ACC112 (cell line): ENCODE measurements around the gene JPH3.

Experiments
- H2AFZ ChIP-seq: fragments of 200-600 bp; sonication (generic); one replicate; pipeline ENCODE4 v1.6.0; 2017; ENCODE audit warnings: antibody characterized with exemption, low read length; ENCODE audit not compliant: unreplicated experiment
- H3K27ac ChIP-seq: fragments of 200-600 bp; sonication (generic); 2 replicates; pipeline ENCODE4 v1.5.1; 2014; ENCODE audit warnings: low read depth, mild to moderate bottlenecking, antibody characterized with exemption, low read length, moderate library complexity
- H3K27me3 ChIP-seq: fragments of 200-600 bp; sonication (generic); 2 replicates; pipeline ENCODE4 v1.6.1; 2014; ENCODE audit warnings: mild to moderate bottlenecking, antibody characterized with exemption, low read length, moderate library complexity, mixed read lengths; ENCODE audit not compliant: insufficient read depth
- H3K36me3 ChIP-seq: fragments of 200-600 bp; sonication (generic); 2 replicates; pipeline ENCODE4 v1.6.1; 2016; ENCODE audit warnings: mild to moderate bottlenecking, antibody characterized with exemption, low read length, moderate library complexity, mixed read lengths; ENCODE audit not compliant: insufficient read depth
- H3K4me1 ChIP-seq: fragments of 200-600 bp; sonication (generic); one replicate; pipeline ENCODE4 v1.6.1; 2016; ENCODE audit warnings: low read length, mixed read lengths; ENCODE audit not compliant: insufficient read depth, unreplicated experiment, control insufficient read depth
- H3K4me3 ChIP-seq: fragments of 200-600 bp; sonication (generic); 2 replicates; pipeline ENCODE4 v1.5.1; 2014; ENCODE audit warnings: mild to moderate bottlenecking, low read depth, low read length
- H3K79me2 ChIP-seq: fragments of 200-600 bp; sonication (generic); one replicate; pipeline ENCODE4 v1.6.0; 2016; ENCODE audit warnings: low read length; ENCODE audit not compliant: control insufficient read depth, unreplicated experiment, insufficient read depth

Gene JPH3

GRCh38 chr16:87585442-87586200, 16.7 kb upstream of the JPH3 start:
- H3K27me3 ChIP-seq = peaks cover 9% of the 10 kb centered on the region

GRCh38 chr16:87586201-87586782, 16.0 kb upstream of the JPH3 start:
- H2AFZ ChIP-seq = no peak overlapping the region
- no peaks in the 10 kb centered on the region for H3K79me2 ChIP-seq
- H3K27me3 ChIP-seq = peaks cover 14% of the 10 kb centered on the region
- H3K36me3 ChIP-seq = no peaks in the 10 kb centered on the region
- no peak overlapping the region for H3K27ac ChIP-seq
- H3K4me3 ChIP-seq = no peak overlapping the region
- peaks cover 31% of the 10 kb centered on the region for H3K4me1 ChIP-seq

More at GRCh38 chr16:87585442-87586200, 16.7 kb upstream of the JPH3 start:
- peaks cover 38% of the 10 kb centered on the region for H3K4me1 ChIP-seq
- no peaks in the 10 kb centered on the region for H3K79me2 ChIP-seq
- H3K27ac ChIP-seq = no peak overlapping the region
- no peaks in the 10 kb centered on the region for H3K36me3 ChIP-seq
- H2AFZ ChIP-seq = no peak overlapping the region
- no peak overlapping the region for H3K4me3 ChIP-seq

DNA sequence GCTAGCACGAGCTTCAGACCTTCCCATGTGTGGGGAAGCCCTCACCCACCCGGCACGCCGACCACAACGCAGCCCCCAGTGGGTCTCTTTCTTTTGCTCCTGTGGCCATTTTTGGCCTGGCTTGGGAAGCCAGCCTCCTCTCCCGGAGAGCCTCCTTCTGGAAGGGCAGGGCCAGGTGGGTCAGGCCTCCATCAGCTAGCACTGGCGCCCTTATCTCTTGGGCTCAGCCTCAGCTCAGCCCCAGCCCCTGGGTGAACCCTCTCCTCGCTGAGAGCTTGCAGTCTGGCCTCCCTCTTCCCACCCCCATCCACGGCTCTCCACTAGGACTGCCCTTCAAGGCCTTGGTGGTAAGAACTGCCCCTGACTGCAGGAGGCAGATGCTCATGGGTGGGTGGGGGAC, 14.7 kb upstream of the JPH3 start:
- Histone ChIP-seq H3K36me3 (no peaks in the 10 kb centered on the region), H3K4me1 (peaks cover 21% of the 10 kb centered on the region), H2AFZ (no peak overlapping the region), H3K79me2 (no peaks in the 10 kb centered on the region), H3K27me3 (peaks cover 26% of the 10 kb centered on the region), H3K4me3 (no peak overlapping the region), H3K27ac (no peak overlapping the region)

GRCh38 chr16:87592018-87592712, 10.1 kb upstream of the JPH3 start:
- Histone ChIP-seq H3K4me1 (no peaks in the 10 kb centered on the region), H3K27ac (no peak overlapping the region), H3K36me3 (no peaks in the 10 kb centered on the region), H3K27me3 (peaks cover 60% of the 10 kb centered on the region), H2AFZ (no peak overlapping the region), H3K79me2 (no peaks in the 10 kb centered on the region), H3K4me3 (no peak overlapping the region)

DNA sequence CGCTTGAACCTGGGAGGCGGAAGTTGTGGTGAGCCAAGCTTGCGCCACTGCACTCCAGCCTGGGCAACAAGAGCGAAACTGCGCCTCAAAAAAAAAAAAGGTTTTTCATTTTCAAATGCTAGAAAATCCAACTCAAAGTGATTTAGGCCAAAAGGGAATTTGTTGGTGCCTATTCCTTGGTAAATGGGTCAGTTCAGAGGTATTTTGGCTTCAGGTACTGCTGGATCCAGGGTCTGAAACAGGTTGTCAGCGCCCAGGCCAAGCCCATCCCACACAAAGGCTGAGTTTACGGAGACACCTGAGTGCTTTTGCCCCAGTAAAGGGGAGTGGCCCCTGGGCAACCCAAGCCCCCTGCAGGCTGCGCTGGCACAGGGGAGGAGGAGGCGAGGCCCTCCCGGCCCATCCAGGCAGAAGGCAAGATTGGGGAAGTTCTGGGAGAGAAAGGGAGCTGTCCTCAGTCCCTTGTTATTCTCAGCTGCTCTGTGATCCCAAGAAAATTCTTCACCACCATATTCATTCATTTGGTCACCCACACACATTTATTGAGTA, 8.5 kb upstream of the JPH3 start:
- Histone ChIP-seq H2AFZ (no peak overlapping the region), H3K79me2 (no peaks in the 10 kb centered on the region), H3K4me1 (no peaks in the 10 kb centered on the region), H3K36me3 (no peaks in the 10 kb centered on the region), H3K27me3 (peaks cover 77% of the 10 kb centered on the region), H3K4me3 (no peak overlapping the region), H3K27ac (no peak overlapping the region)

- H3K4me1 ChIP-seq = no peaks in the 10 kb centered on the region
- H3K4me3 ChIP-seq = no peak overlapping the region
- H3K27me3 ChIP-seq = peaks cover 87% of the 10 kb centered on the region
Observed at GRCh38 chr16:87595712-87596111, 6.6 kb upstream of the JPH3 start.

DNA sequence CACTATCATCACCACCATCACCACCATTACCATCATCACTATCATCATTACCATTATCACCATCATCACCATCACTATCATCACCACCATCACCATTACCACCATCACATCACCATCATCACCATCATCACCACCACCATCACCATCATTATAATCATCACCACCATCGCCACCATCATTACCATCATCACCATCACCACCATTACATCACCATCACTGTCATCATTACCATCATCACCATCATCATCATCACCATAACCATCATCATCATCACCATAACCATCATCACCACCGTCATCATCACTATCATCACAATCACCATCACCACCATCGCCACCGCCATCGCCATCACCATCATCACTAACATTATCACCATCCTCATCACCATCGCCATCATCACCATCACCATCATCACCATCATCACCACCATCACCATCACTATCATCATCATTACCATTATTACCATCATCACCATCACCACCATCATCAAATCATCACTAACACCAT, 4.9 kb upstream of the JPH3 start:
- H3K27me3 ChIP-seq = peaks cover 86% of the 10 kb centered on the region
- no peak overlapping the region for H3K4me3 ChIP-seq

More at GRCh38 chr16:87595712-87596111, 6.6 kb upstream of the JPH3 start:
- Histone ChIP-seq H3K27ac (no peak overlapping the region), H2AFZ (no peak overlapping the region), H3K36me3 (no peaks in the 10 kb centered on the region), H3K79me2 (no peaks in the 10 kb centered on the region)

GRCh38 chr16:87598431-87598830, 3.9 kb upstream of the JPH3 start:
- no peaks in the 10 kb centered on the region for H3K4me1 ChIP-seq
- peaks cover 88% of the 10 kb centered on the region for H3K27me3 ChIP-seq
- H3K36me3 ChIP-seq = no peaks in the 10 kb centered on the region
- no peak overlapping the region for H3K4me3 ChIP-seq
- H2AFZ ChIP-seq = no peak overlapping the region
- no peaks in the 10 kb centered on the region for H3K79me2 ChIP-seq
- no peak overlapping the region for H3K27ac ChIP-seq

More for the DNA sequence above, 4.9 kb upstream of the JPH3 start:
- no peak overlapping the region for H3K27ac ChIP-seq
- H3K36me3 ChIP-seq = no peaks in the 10 kb centered on the region
- H3K79me2 ChIP-seq = no peaks in the 10 kb centered on the region
- no peaks in the 10 kb centered on the region for H3K4me1 ChIP-seq
- no peak overlapping the region for H2AFZ ChIP-seq

DNA sequence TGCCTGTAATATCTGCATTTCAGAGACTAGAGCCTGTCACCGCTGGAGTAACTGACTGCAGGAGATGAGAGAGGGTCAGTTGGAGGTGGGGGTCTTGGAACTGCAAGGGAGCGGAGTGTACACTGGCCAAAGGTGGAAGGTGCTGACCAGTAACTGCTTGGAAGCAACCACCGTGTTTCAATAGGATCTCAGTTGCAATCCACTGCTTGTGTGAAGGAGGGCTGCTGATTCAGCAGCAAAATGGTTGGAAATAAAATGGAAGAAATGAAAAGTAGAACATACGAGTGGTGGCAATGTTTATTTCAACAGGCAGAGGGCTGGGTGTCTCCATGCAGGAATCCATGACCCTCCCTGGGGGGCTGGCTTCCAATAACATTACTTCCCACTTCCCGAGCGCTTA, 2.1 kb upstream of the JPH3 start:
- Histone ChIP-seq H3K4me3 (no peak overlapping the region), H3K79me2 (no peaks in the 10 kb centered on the region), H2AFZ (no peak overlapping the region), H3K27me3 (peaks cover 94% of the 10 kb centered on the region), H3K36me3 (no peaks in the 10 kb centered on the region), H3K4me1 (no peaks in the 10 kb centered on the region), H3K27ac (no peak overlapping the region)

- Histone ChIP-seq H3K27ac (no peak overlapping the region), H2AFZ (no peak overlapping the region), H3K4me1 (no peaks in the 10 kb centered on the region), H3K36me3 (no peaks in the 10 kb centered on the region), H3K79me2 (no peaks in the 10 kb centered on the region), H3K27me3 (peaks cover 94% of the 10 kb centered on the region), H3K4me3 (no peak overlapping the region)
Observed at GRCh38 chr16:87601401-87601981, 817 bp upstream of the JPH3 start.
